ENCODE data around the gene SH3PXD2A.
"Not testable (repeated sequence)": the region's sequence is repeated elsewhere in the genome, so short reads cannot be mapped to it uniquely, and the experiment has no call there.

SH3PXD2A gene

DNA sequence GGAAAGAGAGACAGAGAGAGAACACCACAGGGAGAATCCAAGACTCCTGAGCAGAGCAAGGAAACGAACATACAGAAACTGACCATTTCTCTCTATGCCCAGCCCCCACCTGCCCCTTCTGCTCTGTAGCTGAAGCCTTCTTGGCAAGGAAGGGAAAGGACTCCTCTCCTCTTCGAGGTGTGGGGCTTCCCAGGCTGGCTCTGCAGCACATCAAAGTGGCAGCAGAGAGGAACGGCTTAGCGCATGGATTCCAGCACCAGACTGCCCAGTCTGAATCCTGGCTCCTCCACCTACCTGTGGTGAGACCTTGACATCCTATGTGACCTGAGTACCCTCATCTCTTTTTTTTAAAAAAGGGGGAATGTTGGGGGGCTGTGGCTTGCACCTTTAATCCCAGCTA, 69.4 kb downstream of the SH3PXD2A start:
- no peak for DNase-seq

- DNase-seq: no peak
Observed at GRCh38 chr10:103784723-103785418, 70.5 kb downstream of the SH3PXD2A start.

DNA sequence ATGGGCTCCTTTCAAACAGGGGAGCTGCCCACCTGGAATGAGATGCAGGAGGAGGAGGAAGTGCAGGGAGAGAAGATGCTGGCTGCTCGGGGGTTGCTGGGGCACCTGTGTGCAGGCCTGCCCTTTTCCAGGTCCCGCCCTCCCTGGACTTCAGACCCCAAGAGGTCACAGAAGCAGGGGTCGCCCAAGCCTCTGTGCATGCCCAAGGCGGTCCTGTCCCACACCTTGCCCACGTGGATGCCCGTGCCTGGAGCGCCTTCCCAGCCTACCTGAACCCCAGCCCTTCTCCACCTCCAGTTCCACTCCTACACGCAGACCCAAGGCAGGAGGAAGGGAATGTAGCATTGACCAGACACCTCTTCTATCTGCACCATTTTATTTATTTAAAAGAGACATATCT, 71.3 kb downstream of the SH3PXD2A start:
- no peak for DNase-seq

GRCh38 chr10:103783681-103784080, 71.7 kb downstream of the SH3PXD2A start:
- no peak for DNase-seq

DNA sequence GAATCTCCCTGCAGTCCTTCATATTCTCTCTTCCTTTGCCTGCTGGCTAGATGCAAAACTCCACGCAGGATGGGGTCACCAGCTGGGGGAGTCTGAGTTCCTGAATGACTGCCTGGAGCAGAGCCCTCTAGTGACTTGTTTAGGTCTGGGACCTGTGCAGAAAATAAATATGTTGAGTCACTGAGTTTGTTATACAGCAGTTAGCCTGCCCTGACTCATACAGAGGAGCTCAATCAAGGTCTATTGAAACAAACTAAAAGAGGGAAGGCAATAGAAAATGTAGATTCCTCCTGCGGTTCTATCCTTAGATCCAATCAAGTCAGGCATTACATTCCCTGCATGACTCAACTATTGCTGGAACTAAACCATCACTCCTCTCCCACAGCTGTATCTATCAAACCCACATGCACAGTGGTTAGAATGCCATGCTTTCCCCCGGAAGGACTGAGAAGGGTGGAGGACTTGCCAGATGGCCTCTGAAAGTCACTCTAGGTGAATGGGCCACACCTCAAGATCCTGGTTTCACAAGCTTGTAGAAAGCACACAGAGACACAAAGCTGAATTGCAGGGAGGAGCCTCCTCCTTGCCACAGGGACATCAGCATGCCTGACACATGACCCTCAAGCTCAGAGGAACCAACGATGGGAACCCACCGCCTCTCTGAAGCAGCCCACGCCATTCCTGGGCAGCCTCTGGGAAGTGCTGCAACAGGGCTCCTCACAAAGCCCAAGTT, 73.9 kb downstream of the SH3PXD2A start:
- peak; percentile 25 for DNase-seq

DNA sequence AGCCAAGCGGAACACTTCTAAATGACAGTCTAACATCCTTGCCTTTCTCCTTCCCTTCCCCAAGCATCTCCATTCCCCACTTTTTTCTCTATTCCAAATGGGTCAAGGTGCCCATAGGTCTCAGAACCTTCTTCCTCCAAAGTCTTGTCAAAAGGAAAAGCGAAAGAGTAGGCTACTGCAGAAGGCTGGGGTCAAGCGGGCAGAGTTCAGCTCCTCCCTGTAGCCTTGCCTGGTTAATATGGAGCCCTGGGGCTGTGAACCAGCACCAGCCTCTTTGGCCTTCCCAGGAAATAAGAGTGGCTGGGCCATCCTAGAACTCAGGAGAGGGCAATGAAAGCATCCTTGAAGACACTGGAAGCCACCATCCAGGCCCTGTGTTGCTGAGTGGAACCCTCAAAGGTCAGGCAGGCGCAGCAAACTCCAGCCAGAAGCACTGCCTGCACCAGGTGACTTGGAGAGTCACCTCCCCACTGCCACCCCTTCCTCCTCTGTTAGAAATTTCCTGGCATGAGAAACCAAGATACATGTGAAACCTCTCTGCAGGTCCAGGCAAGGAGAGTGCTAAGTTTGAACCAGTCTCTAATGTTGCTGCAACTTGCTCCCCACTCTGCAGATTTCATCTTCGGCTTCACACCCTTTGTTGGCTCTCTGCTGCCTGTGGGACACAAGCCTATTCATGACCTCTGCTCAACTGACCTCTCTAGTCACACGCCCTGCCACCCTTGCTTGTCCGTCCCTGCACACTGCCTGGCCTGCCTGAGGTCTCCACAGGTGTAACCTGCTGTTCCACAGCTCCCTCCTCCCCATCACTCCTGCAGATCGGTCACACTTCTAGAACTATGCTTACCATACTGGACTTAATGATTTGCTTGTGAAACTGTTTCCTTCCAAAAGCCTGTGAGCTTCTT, 74.9 kb downstream of the SH3PXD2A start:
- DNase-seq: no peak

GRCh38 chr10:103778358-103779139, 76.8 kb downstream of the SH3PXD2A start:
- DNase-seq: no peak

- DNase-seq: no peak
Observed at GRCh38 chr10:103776878-103777591, 78.3 kb downstream of the SH3PXD2A start.

DNA sequence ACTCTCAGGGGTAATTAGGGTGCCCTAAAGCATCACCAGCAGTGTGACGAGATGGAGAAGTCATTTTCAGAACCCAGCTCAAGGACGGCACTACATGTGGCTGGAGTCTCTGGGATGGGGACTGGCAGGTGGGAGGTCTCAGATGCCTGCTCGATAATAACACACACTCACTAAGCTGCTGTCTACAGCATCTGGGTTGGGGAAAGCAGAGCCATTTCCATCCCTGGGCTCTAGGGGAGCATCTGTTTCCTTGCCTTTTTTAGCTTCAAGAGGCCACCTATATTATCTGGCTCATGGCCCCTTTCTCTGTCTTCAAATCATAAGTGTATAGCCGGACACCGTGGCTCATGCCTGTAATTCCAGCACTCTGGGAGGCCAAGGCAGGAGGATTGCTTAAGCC, 79.6 kb downstream of the SH3PXD2A start:
- DNase-seq: no peak

- DNase-seq: not testable (repeated sequence)
Observed at GRCh38 chr10:103772846-103773245, 82.5 kb downstream of the SH3PXD2A start.

DNA sequence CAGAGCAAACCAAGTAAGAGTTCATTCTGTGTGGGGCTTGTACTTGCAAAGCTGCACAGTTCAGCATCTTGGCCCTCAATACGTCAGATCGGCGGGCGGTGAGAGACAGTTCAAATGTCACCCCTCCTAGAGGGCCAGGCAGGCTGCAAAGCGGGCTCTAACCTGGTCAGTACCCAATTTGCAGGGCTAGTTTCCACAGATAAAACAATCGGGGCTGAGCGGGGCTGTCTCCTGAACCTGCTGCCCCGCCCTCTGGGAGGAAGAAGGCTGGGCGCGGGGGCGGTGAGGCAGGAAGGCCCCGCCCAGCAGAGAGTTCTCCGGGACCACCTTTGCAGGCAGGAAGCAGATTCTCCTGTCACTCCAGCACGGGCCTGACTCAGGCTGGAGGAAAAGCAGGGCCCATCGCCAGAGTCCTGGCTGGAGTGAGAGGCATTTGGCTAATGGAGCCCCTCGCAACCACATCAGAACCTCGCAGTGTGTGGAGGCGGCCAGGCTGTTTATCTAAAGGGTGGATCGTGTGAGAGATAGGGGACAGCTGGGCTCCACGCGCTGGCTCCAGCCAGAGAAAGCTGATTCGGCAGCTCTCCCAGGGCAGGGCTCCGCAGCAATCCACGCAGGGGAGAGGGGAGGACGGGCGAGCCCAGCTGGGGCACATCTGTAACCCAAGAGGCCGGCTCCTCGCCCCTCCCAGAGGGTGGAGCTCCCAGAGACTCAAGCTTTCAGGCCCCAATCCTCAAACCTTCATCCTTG, 83.1 kb downstream of the SH3PXD2A start:
- peak; percentile 83 for DNase-seq

GRCh38 chr10:103770139-103770538, 85.2 kb downstream of the SH3PXD2A start:
- DNase-seq: no peak

GRCh38 chr10:103769176-103769575, 86.2 kb downstream of the SH3PXD2A start:
- no peak for DNase-seq

- no peak for DNase-seq
Observed at GRCh38 chr10:103768345-103768744, 87.0 kb downstream of the SH3PXD2A start.

DNA sequence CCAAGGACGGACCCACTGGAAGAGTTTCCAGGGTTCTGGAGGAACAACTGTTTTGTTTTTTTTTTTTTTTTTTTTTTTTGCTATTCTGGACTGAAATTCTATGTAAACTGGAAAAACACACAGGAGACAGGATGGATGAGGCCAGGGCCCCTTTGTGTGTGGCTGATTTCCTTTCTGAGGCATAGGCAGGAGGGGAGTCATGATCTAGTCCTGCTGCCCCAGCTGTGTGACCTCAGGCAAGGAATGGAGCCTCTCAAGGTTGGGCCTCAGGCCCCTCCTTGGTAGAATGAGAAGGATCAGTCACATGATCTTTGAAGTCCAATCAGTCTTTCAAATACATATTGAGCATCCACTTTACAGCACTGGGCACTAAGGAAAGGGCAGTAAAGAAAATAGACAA, 87.6 kb downstream of the SH3PXD2A start:
- DNase-seq: no peak

DNA sequence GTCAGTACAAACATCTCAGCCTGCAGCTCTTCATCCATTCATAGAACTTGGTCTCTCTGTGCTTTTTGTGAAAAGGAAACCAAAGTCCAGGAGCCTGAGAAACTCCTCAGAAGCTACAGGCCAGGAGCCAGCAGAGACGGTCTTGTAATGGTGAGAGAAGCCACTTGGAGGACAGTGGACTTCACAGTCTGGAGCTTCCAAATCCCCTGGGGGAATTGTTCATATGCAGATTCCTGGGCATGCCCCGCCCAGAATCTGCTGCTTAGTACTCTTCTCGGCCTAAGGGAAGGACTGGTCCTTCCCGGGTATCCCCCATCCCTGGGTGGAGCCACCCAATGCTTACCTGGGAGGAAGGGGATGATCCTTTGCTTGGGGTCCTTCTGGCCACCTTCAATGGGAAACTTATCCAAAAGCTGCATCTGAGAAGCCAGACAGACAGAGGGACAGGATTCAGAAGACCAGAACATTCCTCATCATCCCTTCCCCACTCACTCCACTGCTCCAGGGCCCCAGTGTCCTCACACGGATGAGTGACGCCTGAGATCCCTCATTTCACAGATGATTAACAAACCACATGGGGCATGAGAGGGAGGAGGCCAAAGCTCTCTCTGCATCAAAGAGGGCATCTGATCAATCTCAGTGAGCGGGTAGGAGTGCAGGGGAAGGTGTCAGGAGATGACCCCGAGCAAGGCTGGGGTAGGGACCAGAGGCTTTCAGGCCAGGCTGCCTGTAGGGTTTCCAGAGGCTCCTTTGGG, 88.4 kb downstream of the SH3PXD2A start:
- no peak for DNase-seq

- no peak for DNase-seq
Observed at GRCh38 chr10:103765981-103766380, 89.4 kb downstream of the SH3PXD2A start.

GRCh38 chr10:103765168-103765567, 90.2 kb downstream of the SH3PXD2A start:
- DNase-seq: no peak

DNA sequence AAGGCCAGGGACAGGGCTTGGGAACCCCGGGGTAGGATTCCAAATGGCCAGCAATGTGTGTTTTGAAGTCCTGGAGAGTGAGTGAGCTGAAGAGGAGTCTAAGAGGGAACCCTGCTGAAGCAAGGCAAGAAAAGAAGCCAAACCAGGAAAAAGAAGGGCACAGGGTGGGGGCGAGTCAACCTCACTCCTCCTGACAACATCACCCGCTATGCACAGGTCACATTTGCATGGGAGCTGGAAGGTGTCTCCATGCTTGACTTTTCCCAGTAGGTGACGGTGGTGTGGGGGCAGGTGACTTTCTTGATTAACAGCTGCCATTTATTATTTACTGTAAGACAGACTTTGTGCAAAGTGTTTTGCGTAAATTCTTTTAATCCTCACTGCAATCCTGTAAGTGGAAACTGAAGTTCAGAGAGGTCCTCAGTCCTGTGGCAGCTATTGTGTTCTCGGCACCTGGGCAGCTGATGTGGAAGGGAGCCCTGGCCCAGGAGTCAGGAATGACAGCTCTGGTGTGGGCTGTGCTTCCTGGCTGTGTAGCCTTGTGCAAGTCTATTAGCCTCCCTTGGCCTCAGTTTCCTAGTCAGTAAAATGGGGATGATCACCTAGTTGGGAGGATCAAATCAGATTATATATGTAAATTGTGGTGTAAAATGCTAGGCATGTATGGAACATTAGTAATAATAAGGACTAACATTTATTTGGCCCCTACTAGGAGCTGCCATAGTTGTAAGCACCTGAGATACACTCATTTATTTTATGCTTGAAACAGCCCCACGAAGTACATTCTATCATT, 90.9 kb downstream of the SH3PXD2A start:
- no peak for DNase-seq
